Muscle layer of colon (tissue), 2 donors: Measurements from ENCODE around the gene ARMH1.

Source experiments
- H3K27ac ChIP-seq: one replicate; pipeline ENCODE4 v1.7.0; 2013; ENCODE audit warnings: low read depth, mild to moderate bottlenecking, low read length, moderate library complexity
- H3K27me3 ChIP-seq, 2 donors: one replicate each; pipeline ENCODE4 v1.7.0; 2013; ENCODE audit warnings: low read length in 2 of 2, mild to moderate bottlenecking in 2 of 2; ENCODE audit not compliant: insufficient read depth in 2 of 2, control insufficient read depth in 1 of 2
- H3K36me3 ChIP-seq: one replicate; pipeline ENCODE4 v1.7.0; 2013; ENCODE audit warnings: mild to moderate bottlenecking, low read length; ENCODE audit not compliant: insufficient read depth
- H3K4me1 ChIP-seq: one replicate; pipeline ENCODE4 v1.7.0; 2013; ENCODE audit warnings: mild to moderate bottlenecking, low read length; ENCODE audit not compliant: insufficient read depth
- H3K4me3 ChIP-seq, 2 donors: one replicate each; pipeline ENCODE4 v1.7.0; 2013; ENCODE audit warnings: low read length in 2 of 2, low read depth in 1 of 2, mild to moderate bottlenecking in 1 of 2, moderate library complexity in 1 of 2
- H3K9ac ChIP-seq: one replicate; pipeline ENCODE4 v1.7.0; 2013; ENCODE audit warnings: low read length
- H3K9me3 ChIP-seq: one replicate; pipeline ENCODE4 v1.7.0; 2013; ENCODE audit warnings: mild to moderate bottlenecking, low read length
- donor health status: abdominal sarcoma.
- donor health status: Adenocarcinoma of cecum.

ARMH1 gene

GRCh38 chr1:44701141-44701573, 26.6 kb downstream of the ARMH1 start:
- Histone ChIP-seq H3K36me3 (no peaks in the 10 kb centered on the region), H3K9me3 (no peaks in the 10 kb centered on the region), H3K9ac (no peak overlapping the region), H3K27me3 (no peaks in the 10 kb centered on the region), H3K4me3 (no peak overlapping the region), H3K27ac (no peak overlapping the region), H3K4me1 (no peaks in the 10 kb centered on the region)

- Histone ChIP-seq H3K27me3 (no peaks in the 10 kb centered on the region), H3K9ac (no peak overlapping the region), H3K4me1 (peaks cover 3% of the 10 kb centered on the region)
Measured at GRCh38 chr1:44705470-44705869, 31.0 kb downstream of the ARMH1 start.

DNA sequence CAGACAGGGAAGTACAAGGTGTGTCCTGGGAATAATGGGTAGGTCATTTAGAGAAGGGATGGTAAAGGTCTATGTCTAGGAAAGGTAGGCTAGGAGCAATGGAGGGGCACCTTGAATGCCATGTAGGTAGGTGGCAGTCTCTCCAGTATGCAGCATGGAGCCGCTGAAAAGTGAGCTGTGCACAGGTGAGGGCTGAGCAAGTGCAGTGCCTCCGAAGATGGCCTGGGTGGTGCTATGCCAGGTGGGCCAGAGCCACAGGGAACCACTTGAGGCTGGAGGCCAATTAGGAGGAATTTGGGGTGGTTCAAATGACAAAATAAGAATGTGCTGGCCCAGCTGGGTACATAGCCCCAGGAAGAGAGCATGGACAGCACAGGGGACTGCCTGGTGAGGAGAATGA, 31.4 kb downstream of the ARMH1 start:
- no peak overlapping the region for H3K4me3 ChIP-seq
- H3K27me3 ChIP-seq: no peaks in the 10 kb centered on the region
- H3K9me3 ChIP-seq: no peaks in the 10 kb centered on the region
- H3K36me3 ChIP-seq: no peaks in the 10 kb centered on the region
- peaks cover 3% of the 10 kb centered on the region for H3K4me1 ChIP-seq
- no peak overlapping the region for H3K27ac ChIP-seq
- H3K9ac ChIP-seq: no peak overlapping the region

More at GRCh38 chr1:44705470-44705869, 31.0 kb downstream of the ARMH1 start:
- Histone ChIP-seq H3K27ac (no peak overlapping the region), H3K36me3 (no peaks in the 10 kb centered on the region), H3K4me3 (no peak overlapping the region), H3K9me3 (no peaks in the 10 kb centered on the region)

GRCh38 chr1:44707112-44707881, 32.8 kb downstream of the ARMH1 start:
- no peaks in the 10 kb centered on the region for H3K9me3 ChIP-seq
- H3K4me3 ChIP-seq: no peak overlapping the region
- no peaks in the 10 kb centered on the region for H3K36me3 ChIP-seq
- H3K27me3 ChIP-seq: no peaks in the 10 kb centered on the region
- H3K4me1 ChIP-seq: peaks cover 3% of the 10 kb centered on the region
- no peak overlapping the region for H3K27ac ChIP-seq
- H3K9ac ChIP-seq: no peak overlapping the region

DNA sequence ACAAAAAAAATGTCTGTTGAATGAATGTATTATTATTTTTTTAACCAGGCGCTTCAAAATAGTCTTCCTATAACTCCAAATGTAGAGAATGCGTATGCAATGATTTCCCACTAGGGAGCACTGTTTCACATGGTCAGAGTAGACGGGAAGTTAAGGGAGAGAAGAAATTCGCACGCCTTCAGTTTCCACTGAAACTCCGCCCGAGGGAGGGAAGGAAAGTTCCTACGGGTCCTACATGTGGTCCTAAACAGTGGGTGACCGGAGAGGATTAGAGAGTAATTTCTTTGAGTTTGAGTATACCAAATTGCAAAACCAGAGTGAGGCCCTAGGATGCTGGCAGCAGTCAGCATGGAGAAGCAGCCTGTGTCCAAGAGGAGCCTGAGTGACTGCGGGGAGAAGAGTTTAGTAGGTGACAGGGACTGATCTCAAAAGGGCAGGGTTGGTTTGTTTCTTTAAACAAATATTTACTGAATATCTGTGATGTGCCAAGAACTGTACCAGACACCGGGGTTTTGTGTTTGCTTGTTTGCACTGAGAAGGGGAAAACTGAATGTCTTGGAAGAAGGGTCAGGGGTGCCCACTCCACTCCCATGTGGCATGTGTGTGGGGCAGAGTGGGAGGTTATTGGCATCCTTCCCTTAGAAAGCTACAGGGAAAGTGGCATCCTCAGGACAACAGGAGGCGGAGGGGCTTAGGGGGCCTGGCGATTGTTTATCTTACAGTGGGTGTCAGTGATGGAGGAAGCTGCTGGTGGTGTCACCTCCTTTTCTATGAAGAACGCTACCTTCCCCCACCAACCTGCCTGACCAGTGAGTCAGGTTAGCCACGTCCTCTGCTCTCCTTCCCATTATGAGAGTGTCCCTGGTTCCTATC, 33.7 kb downstream of the ARMH1 start:
- Histone ChIP-seq H3K4me1 (peaks cover 3% of the 10 kb centered on the region), H3K4me3 (no peak overlapping the region), H3K27me3 (no peaks in the 10 kb centered on the region), H3K9me3 (no peaks in the 10 kb centered on the region), H3K9ac (no peak overlapping the region), H3K27ac (no peak overlapping the region), H3K36me3 (no peaks in the 10 kb centered on the region)

GRCh38 chr1:44713321-44713781, 38.8 kb downstream of the ARMH1 start:
- Histone ChIP-seq H3K27ac (no peak overlapping the region), H3K36me3 (no peaks in the 10 kb centered on the region), H3K27me3 (no peaks in the 10 kb centered on the region), H3K9ac (no peak overlapping the region), H3K4me3 (no peak overlapping the region), H3K4me1 (peaks cover 7% of the 10 kb centered on the region), H3K9me3 (no peaks in the 10 kb centered on the region)

DNA sequence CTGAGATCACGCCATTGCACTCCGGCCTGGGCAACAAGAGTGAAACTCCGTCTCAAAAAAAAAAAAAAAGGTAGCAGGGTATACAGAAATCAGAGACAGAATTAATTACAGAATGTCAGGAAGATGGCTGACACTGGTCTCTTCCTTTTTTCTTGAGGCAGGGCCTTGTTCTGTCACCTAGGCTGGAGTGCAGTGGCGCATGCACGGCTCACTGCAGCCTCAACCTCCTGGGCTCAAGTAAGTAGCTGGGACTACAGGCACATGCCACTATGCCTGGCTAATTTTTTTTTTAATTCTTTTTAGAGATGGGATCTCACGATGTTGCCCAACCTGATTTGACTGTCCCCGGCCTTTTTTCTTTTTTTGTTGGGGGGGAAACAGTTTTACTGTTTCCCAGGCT, 40.0 kb downstream of the ARMH1 start:
- Histone ChIP-seq H3K9ac (no peak overlapping the region), H3K36me3 (no peaks in the 10 kb centered on the region), H3K27me3 (no peaks in the 10 kb centered on the region), H3K9me3 (no peaks in the 10 kb centered on the region), H3K4me3 (no peak overlapping the region), H3K27ac (no peak overlapping the region), H3K4me1 (peaks cover 7% of the 10 kb centered on the region)

DNA sequence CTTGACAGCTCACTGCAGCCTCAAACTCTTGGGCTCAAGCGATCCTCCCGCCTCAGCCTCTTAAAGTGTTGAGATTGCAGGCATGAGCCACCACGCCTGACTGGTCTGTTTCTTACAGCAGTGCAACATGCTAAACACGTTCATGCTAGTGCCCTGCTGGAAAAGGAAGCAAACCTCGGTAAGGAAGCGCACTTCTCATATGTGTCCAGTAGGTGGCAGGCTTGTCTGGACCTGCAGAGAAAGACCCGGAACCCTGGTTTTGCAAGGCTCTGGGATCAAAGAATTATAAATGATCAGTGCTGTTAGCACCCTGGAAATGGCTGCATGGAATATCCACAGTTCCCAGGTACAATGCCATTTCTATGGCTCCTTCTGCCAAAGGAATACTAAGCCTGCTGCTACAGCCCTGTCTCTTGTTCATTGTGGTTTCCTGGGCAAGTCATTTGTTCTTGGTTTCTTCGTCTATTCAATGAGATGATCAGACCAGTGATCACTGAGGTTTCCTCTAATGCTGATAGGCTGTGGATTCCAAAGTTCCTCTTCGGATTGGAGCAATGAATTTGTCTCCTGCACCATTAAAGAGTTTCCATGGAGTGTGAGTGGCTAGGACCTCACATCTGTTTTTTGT, 40.5 kb downstream of the ARMH1 start:
- H3K4me1 ChIP-seq: peaks cover 7% of the 10 kb centered on the region
- no peaks in the 10 kb centered on the region for H3K27me3 ChIP-seq
- H3K4me3 ChIP-seq: no peak overlapping the region
- H3K27ac ChIP-seq: no peak overlapping the region
- H3K9ac ChIP-seq: no peak overlapping the region
- H3K36me3 ChIP-seq: no peaks in the 10 kb centered on the region
- no peaks in the 10 kb centered on the region for H3K9me3 ChIP-seq

DNA sequence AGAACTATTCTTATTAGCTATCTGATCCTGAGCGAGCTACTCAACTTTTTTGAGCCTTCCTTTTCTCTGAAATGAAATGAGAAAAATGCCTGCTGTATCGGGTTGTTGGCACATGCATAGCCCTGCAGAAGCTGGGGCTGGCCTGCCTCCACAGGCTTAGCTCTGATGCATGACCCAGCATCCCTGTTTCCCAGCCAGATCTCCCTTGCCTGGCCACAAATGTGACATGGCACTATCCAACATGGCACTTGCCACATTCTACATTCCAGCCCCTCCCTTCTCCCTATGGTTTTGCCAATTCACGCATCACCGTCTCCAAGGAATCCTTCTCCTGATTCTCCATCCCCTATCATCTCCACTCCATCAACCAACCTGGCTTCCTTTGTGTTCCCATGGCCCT, 42.6 kb downstream of the ARMH1 start:
- Histone ChIP-seq H3K27me3 (no peaks in the 10 kb centered on the region), H3K27ac (no peak overlapping the region), H3K4me3 (no peak overlapping the region), H3K9me3 (no peaks in the 10 kb centered on the region), H3K36me3 (no peaks in the 10 kb centered on the region), H3K4me1 (peaks cover 7% of the 10 kb centered on the region), H3K9ac (no peak overlapping the region)

DNA sequence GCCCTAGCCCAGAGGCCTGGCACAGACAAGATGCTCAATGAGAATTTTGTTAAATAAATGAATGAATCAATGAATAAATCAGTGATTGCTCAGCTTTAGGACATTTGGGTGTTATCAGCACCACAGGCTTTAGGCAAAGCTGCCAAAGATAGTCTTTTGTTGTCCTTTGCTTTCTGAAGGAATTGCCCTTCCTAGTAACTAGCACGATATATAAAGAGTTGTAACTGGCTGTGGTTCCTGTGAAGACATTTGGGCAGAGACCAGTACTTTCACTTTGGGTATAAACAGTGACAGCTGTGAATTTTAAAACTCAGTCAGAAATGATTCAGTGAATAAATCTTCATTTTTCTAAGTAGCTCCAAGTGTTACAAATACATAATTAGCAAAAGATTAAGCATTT, 43.1 kb downstream of the ARMH1 start:
- Histone ChIP-seq H3K4me1 (peaks cover 7% of the 10 kb centered on the region), H3K9me3 (no peaks in the 10 kb centered on the region)

DNA sequence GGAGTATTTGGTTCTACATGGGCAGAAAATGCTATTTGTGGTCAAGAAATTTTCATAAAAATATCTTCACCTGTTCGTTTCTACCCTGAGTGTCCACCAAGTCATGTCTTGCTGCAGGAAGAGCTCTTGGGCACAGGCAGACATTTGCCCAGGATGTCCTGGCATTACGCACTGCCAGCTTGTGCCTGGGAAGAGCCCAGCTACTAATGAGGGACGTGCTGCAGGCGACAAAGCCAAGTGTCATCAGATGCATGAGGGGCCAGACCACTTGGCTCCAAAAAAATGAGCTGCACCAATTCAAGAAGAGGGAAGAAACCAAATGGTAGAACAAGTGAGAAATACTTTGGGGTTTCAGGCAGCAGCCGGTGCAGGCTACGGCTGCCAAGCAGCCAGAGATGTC, 43.6 kb downstream of the ARMH1 start:
- no peaks in the 10 kb centered on the region for H3K36me3 ChIP-seq
- H3K9me3 ChIP-seq: no peaks in the 10 kb centered on the region
- H3K27ac ChIP-seq: no peak overlapping the region
- no peak overlapping the region for H3K4me3 ChIP-seq
- no peak overlapping the region for H3K9ac ChIP-seq
- H3K4me1 ChIP-seq: peaks cover 7% of the 10 kb centered on the region
- H3K27me3 ChIP-seq: no peaks in the 10 kb centered on the region

More for the DNA sequence above, 43.1 kb downstream of the ARMH1 start:
- H3K27ac ChIP-seq: no peak overlapping the region
- no peaks in the 10 kb centered on the region for H3K36me3 ChIP-seq
- no peaks in the 10 kb centered on the region for H3K27me3 ChIP-seq
- H3K4me3 ChIP-seq: no peak overlapping the region
- H3K9ac ChIP-seq: no peak overlapping the region
